Stimulated activated naive CD8-positive, alpha-beta T cell treated with anti-CD3 and anti-CD28 coated beads, Interleukin-15, amount 100 ng/mL, for 72 hours (primary cell): Measurements from ENCODE around the gene GRIP1.

ENCODE experiments used
- ATAC-seq: fragments of 150-1000 bp; cut with Tn5 transposase; 2 replicates; pipeline ENCODE4 v1.10.0; 2021; ENCODE audit warnings: mild to moderate bottlenecking, moderate library complexity
- DNase-seq, 2 donors: peaks; one replicate each; pipeline ENCODE4 v3.0.0; 2021 to 2022
- H3K27ac Mint-ChIP-seq, 2 donors: one replicate each; pipeline ENCODE4 v1.8.0; 2022; ENCODE audit warnings: mild to moderate bottlenecking in 2 of 2, mixed read lengths in 2 of 2, moderate library complexity in 2 of 2
- H3K27me3 Mint-ChIP-seq: one replicate; pipeline ENCODE4 v1.8.0; 2022; ENCODE audit warnings: mixed read lengths
- H3K4me1 Mint-ChIP-seq: one replicate; pipeline ENCODE4 v1.8.0; 2022; ENCODE audit warnings: mild to moderate bottlenecking, mixed read lengths
- H3K4me3 Mint-ChIP-seq, 2 donors: one replicate each; pipeline ENCODE4 v1.8.0; 2022; ENCODE audit warnings: mild to moderate bottlenecking in 2 of 2, mixed read lengths in 2 of 2, moderate library complexity in 1 of 2
- H3K9me3 Mint-ChIP-seq, 2 donors: one replicate each; pipeline ENCODE4 v1.8.0; 2022; ENCODE audit warnings: mixed read lengths in 2 of 2

GRIP1 gene

GRCh38 chr12:66699738-66700482, 21.0 kb upstream of the GRIP1 start:
- DNase-seq (no peak), ATAC-seq (no peak)
- peaks cover 24% of the 10 kb centered on the region for H3K4me1 Mint-ChIP-seq
- H3K27ac Mint-ChIP-seq, result peak overlapping the region in 1 of 2 donors; percentile 23
- H3K9me3 Mint-ChIP-seq, result peaks cover 9 to 13% of the 10 kb centered on the region in 2 donors
- peaks cover 8% of the 10 kb centered on the region for H3K27me3 Mint-ChIP-seq
- H3K4me3 Mint-ChIP-seq, result no peak overlapping the region

DNA sequence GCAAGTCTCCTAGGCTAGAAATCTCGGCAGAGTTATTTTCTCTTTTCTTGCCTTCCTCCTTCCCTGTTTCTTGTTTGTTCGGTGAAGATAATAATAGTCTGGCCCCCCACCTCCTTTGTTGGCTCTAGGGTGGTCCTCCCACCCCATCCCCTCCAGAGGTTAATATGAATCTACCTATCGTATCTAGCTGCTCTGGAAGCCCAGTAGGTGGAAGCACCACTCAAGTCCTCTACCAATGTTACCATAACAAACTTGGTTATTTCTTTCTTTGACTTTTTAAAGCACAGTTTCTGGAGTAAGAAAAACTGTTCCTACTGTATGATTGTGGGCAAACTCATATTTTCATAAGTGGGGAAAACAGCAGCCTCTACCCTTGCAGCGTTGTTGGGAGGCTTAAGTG, 19.7 kb upstream of the GRIP1 start:
- Mint-ChIP-seq H3K27me3 (peaks cover 8% of the 10 kb centered on the region), H3K4me1 (peaks cover 24% of the 10 kb centered on the region), H3K4me3 (no peak overlapping the region), H3K27ac (no peak overlapping the region), H3K9me3 (peaks cover 9 to 13% of the 10 kb centered on the region in 2 donors)
- DNase-seq, result no peak
- no peak for ATAC-seq

DNA sequence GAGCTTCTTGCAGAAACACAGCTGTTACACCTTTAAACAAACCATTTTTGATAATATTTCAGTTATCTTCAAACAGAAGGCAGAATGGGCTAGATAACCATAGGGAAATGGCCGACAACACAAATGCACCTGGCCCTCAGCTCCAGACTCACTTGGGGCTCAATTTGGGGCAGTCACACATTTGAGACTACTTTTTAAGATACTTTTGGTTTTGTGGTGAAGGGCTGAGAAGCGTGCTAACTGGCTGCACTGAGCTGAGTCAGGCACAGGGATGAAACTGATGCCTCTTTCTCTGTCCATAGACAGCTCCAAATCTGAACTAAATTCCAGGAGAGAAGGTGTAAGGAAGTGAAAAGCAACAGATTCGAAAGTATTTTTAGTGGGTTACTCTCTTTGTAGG, 18.5 kb upstream of the GRIP1 start:
- no peak for DNase-seq
- peaks cover 8% of the 10 kb centered on the region for H3K27me3 Mint-ChIP-seq
- H3K4me1 Mint-ChIP-seq, result peaks cover 24% of the 10 kb centered on the region
- H3K27ac Mint-ChIP-seq, result no peak overlapping the region
- H3K9me3 Mint-ChIP-seq, result peaks cover 9 to 13% of the 10 kb centered on the region in 2 donors
- no peak overlapping the region for H3K4me3 Mint-ChIP-seq
- peak; percentile 58 for ATAC-seq

DNA sequence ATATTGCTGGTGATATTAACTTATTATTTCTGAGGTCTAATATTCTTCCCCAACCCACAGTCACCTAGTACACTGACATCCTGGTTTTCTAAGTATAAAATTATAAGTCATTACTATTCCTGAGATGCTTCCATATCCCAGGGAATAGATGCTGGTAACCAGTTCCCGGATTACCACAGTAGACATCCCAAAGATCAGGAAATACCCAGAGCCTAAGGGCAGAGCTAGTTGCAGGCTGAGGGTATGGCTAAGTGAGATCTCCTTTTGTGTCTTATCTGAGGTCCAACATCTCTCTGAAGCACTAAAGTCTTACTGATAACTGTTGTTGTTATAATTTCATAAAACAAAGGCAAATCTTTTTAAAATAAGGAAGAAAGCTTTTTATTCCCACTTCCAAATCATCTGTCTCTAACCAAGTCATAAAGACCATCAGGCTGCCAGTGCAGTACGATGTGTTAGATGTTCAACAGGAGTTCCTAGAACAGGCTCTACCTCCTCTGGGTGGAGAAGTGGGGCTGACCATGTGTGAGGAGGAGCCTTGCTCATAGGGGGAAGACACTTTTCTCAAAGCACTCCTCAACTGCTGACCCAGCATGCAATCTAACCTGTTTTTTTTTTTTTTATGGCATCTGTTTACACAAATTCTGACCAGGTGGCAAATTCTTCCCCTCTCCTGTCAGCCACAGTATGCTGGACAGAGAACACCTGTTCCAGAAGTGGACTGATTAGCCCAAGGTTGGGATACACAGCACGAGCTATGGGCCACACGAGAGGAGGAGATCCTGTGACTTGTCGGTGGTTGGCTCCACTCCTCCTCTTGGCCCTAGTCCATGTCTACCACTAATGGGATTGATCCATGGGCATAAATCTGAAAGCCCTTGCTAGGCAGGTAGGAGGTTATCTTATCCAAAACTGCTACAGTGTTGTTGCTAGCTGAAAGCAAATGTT, 16.1 kb upstream of the GRIP1 start:
- no peak overlapping the region for H3K4me3 Mint-ChIP-seq

DNA sequence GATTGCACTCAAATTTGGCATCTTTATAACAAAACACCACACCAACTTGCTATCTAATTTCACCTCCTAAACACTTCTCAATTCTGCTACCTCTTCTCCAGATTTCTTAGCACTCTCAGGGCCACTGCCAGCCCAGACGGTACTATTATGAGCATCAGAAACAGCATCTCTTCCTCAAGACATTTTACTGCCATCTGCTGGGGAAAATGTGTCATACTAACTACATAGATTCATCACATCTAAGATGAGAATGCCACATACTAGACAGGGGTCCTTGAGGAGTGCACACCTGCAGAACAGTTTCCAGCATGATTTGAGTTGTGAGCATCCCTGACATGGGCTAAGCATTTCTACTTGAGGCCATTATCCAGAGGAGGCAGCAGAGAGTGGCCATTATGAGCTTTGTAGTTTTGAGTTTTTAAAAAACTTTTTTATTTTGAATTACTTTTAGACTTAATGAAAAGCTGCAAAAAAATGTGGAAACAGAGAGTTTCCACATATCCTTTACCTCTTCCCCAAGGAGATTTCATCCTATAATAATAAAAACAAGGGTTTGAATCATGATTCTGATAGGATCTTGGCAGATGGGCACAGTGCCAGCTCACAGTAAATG, 15.1 kb upstream of the GRIP1 start:
- ATAC-seq (peak; percentile 89), DNase-seq (peak; percentile 11 to 16)
- no peak overlapping the region for H3K27ac Mint-ChIP-seq
- H3K27me3 Mint-ChIP-seq, result no peaks in the 10 kb centered on the region
- no peak overlapping the region for H3K4me3 Mint-ChIP-seq
- peaks cover 16% of the 10 kb centered on the region for H3K4me1 Mint-ChIP-seq
- H3K9me3 Mint-ChIP-seq, result peaks cover 0 to 2% of the 10 kb centered on the region in 2 donors

More for the DNA sequence above, 16.1 kb upstream of the GRIP1 start:
- peaks cover 4% of the 10 kb centered on the region for H3K27me3 Mint-ChIP-seq
- peaks cover 8 to 11% of the 10 kb centered on the region in 2 donors for H3K9me3 Mint-ChIP-seq
- DNase-seq (no peak), ATAC-seq (no peak)
- peaks cover 24% of the 10 kb centered on the region for H3K4me1 Mint-ChIP-seq
- H3K27ac Mint-ChIP-seq, result no peak overlapping the region

DNA sequence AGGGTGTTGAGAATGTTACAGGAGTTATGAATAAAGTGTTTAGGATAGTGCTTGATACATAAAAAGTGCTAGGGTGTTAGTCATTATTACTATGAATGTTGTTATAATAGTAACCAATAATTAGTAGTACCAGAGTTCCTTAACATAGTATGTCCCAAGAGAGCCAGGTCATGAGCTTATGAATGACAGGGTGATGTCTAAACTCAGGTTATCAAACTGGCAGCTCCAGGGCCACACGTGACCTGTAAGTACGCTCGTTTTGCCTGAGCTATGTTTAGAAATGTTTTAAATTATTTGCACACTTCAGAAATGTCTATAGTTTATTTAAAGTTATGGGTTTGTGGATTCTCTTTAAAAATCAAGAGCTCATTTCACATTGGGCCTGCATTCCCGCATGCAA, 14.1 kb upstream of the GRIP1 start:
- Mint-ChIP-seq H3K4me3 (no peak overlapping the region), H3K27me3 (no peaks in the 10 kb centered on the region), H3K9me3 (no peaks in the 10 kb centered on the region), H3K27ac (no peak overlapping the region), H3K4me1 (peaks cover 6% of the 10 kb centered on the region)
- DNase-seq (no peak), ATAC-seq (no peak)

GRCh38 chr12:66692170-66692569, 13.3 kb upstream of the GRIP1 start:
- no peaks in the 10 kb centered on the region for H3K27me3 Mint-ChIP-seq
- no peaks in the 10 kb centered on the region for H3K9me3 Mint-ChIP-seq
- H3K4me1 Mint-ChIP-seq, result no peaks in the 10 kb centered on the region
- H3K4me3 Mint-ChIP-seq, result no peak overlapping the region
- ATAC-seq (no peak), DNase-seq (no peak)
- no peak overlapping the region for H3K27ac Mint-ChIP-seq

- Mint-ChIP-seq H3K27ac (no peak overlapping the region), H3K4me3 (no peak overlapping the region), H3K9me3 (no peaks in the 10 kb centered on the region), H3K27me3 (peaks cover 13% of the 10 kb centered on the region), H3K4me1 (no peaks in the 10 kb centered on the region)
- ATAC-seq (peak; percentile 82), DNase-seq (peak; percentile 28 to 33)
These were observed 10.1 kb upstream of the GRIP1 start for GRCh38 chr12:66688846-66689439.

- H3K4me1 Mint-ChIP-seq, result no peaks in the 10 kb centered on the region
- ATAC-seq, result no peak
- no peak overlapping the region for H3K27ac Mint-ChIP-seq
- H3K9me3 Mint-ChIP-seq, result no peaks in the 10 kb centered on the region
- no peak for DNase-seq
- H3K4me3 Mint-ChIP-seq, result no peak overlapping the region
- peaks cover 34% of the 10 kb centered on the region for H3K27me3 Mint-ChIP-seq
These were observed 5.3 kb upstream of the GRIP1 start for GRCh38 chr12:66684222-66684621.

- Mint-ChIP-seq H3K4me1 (no peaks in the 10 kb centered on the region), H3K27me3 (peaks cover 34% of the 10 kb centered on the region), H3K4me3 (no peak overlapping the region), H3K9me3 (no peaks in the 10 kb centered on the region), H3K27ac (no peak overlapping the region)
- ATAC-seq (no peak), DNase-seq (no peak)
These were observed 4.9 kb upstream of the GRIP1 start for GRCh38 chr12:66683822-66684221.

DNA sequence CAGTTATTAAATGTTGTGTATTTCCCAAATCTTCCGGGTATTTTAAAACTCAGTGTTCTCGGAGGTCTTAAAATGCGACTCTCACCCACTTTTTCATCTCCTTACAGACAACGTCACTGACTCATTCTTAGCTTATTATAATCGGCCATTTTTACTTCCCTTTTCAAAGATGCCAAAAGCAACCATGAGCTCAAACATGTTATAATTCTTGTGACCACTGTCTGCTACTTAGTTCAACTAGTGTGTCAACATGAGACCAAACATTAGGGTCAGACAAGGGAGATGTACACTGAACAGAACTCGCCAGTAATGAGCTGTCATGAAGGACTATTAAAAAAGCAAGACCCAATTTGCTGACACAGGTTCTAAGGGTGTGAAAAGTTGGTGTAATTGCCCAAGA, 4.2 kb upstream of the GRIP1 start:
- Mint-ChIP-seq H3K4me3 (no peak overlapping the region), H3K27ac (no peak overlapping the region)

DNA sequence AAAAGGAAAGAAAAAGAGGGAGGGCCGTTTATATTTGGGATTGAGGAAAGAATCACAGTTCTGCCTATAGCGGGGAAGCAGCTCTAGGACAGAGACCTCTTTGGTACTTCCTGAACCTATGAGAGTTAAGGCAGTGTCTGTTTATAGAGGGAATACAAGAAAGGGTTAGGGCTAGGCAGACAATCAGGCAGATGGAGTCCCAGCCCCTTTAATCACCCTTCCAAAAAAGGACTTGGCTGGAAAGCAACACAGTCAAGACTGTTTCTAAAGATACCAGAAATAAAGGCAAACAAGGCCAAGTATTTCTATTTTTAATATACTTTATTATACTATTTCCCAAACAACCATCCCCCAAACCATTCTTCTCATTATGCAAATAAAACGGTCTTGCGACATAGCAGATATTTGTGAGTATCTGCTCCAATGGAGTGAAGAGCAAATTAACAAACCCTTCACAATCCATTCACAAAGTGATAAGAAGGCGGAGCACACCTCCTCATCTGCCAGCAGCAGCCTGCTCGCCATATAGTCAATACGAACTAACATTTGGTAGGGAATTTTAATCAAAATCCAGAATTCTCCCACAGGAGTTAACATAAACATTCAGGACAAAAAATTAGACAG, 697 bp upstream of the GRIP1 start:
- Mint-ChIP-seq H3K4me3 (no peak overlapping the region), H3K9me3 (no peaks in the 10 kb centered on the region), H3K4me1 (no peaks in the 10 kb centered on the region), H3K27me3 (peaks cover 27% of the 10 kb centered on the region), H3K27ac (no peak overlapping the region)
- ATAC-seq (no peak), DNase-seq (no peak)

More for the DNA sequence above, 4.2 kb upstream of the GRIP1 start:
- Mint-ChIP-seq H3K4me1 (no peaks in the 10 kb centered on the region), H3K27me3 (peaks cover 34% of the 10 kb centered on the region), H3K9me3 (no peaks in the 10 kb centered on the region)
- no peak for ATAC-seq
- DNase-seq, result no peak

DNA sequence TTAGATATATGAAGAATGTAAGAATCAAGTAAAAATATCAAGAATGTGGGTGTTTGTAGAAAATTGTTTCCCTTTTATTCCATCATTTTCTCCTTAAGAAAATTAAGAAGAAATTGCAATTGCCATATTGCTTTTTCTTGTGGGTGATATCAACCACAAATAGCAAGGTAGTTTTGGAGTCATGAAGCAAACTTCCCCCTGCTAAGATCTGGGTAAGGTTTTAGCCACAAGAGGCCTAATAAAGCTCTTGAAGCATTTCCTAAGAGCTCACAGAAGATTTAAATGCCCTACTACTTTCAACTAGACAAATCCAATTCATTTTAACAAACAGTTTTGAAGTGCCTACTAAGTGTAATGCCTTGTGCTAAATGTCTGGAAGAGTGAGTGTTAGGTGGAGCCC, 2.6 kb downstream of the GRIP1 start:
- Mint-ChIP-seq H3K27me3 (peaks cover 14% of the 10 kb centered on the region), H3K4me1 (no peaks in the 10 kb centered on the region), H3K4me3 (no peak overlapping the region), H3K27ac (no peak overlapping the region), H3K9me3 (no peaks in the 10 kb centered on the region)
- no peak for DNase-seq
- ATAC-seq, result no peak

DNA sequence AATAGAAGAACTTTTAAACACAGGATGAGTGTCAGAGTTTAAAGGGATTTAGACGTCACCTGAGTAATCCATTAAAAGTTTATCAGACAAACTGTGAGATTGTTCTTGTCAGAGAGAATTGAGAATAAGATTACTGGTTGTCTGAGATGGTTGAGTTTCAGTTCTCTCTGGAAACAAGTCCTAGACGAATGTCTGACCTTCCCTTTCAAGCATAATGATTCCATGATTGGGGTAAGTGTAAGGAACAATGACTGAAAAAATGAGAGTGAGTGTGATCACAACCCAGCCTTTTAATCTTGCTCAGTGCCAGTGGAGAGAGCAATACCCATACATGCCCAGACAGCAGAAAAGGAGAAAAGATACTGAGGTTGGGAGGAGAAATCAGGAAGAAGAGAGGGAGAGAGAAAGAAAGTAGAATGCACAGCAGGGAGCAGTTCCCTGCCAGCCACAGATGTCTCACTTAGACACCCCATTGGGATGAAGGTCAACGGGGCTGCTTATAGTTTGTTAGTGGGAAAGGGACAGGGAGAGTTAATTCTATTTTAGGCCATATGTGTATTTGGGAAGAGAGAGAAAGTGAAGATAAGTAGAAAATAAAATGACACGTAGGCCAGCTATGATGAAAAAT, 4.3 kb downstream of the GRIP1 start:
- no peaks in the 10 kb centered on the region for H3K9me3 Mint-ChIP-seq
- H3K27me3 Mint-ChIP-seq, result peaks cover 8% of the 10 kb centered on the region
- ATAC-seq (no peak), DNase-seq (no peak)
- no peak overlapping the region for H3K27ac Mint-ChIP-seq
- H3K4me1 Mint-ChIP-seq, result no peaks in the 10 kb centered on the region
- H3K4me3 Mint-ChIP-seq, result no peak overlapping the region

- DNase-seq, result no peak
- Mint-ChIP-seq H3K4me1 (no peaks in the 10 kb centered on the region), H3K27ac (no peak overlapping the region), H3K27me3 (peaks cover 25% of the 10 kb centered on the region), H3K4me3 (no peak overlapping the region), H3K9me3 (no peaks in the 10 kb centered on the region)
- no peak for ATAC-seq
These were observed 9.3 kb downstream of the GRIP1 start for GRCh38 chr12:66669541-66669940.
